Panc1 (cell line): ENCODE measurements around the gene TRNP1. TPM values are rescaled to one million over a fixed set of nuclear protein-coding genes. Genes with fewer than 3 reads are reported as not detected.

ENCODE experiments used
- ATAC-seq: fragments of 200-7000 bp; cut with Tn5 transposase; 2 replicates; pipeline ENCODE4 v1.9.1; 2020; ENCODE audit warnings: mild to moderate bottlenecking, moderate library complexity
- BruUV-seq: library from RNA; stranded (reverse); fragments of 400-500 nt; replicated peaks from 2 replicates; lab custom pipeline; 2021; lab: Mats Ljungman, UMichigan
- CTCF ChIA-PET: fragments of 300-600 bp; sonication (Branson Sonifier 250); formaldehyde crosslinking; loops from one replicate; lab custom pipeline; 2022; ENCODE audit warnings: antibody characterized with exemption; lab: Charles Lee
- POLR2A ChIA-PET: fragments of 300-600 bp; sonication (Branson Sonifier 250); formaldehyde crosslinking; loops from one replicate; lab custom pipeline; 2022; ENCODE audit warnings: antibody characterized with exemption; lab: Charles Lee
- DNase-seq: peaks from one replicate; pipeline ENCODE4 v3.0.0-alpha.2; 2010; ENCODE audit warnings: low read depth, low spot score
- H3K27ac ChIP-seq: 2 replicates; pipeline ENCODE4 v1.5.1; 2011; ENCODE audit warnings: mild to moderate bottlenecking, low read length, inconsistent platforms
- H3K27me3 ChIP-seq: fragments of 200-500 bp; sonication (Bioruptor generic); 2 replicates; pipeline ENCODE4 v1.6.0; 2014; ENCODE audit warnings: low read length, inconsistent platforms; ENCODE audit not compliant: control insufficient read depth, insufficient read depth
- H3K36me3 ChIP-seq: fragments of 200-500 bp; sonication (Bioruptor generic); 2 replicates; pipeline ENCODE4 v1.5.1; 2014; ENCODE audit warnings: inconsistent platforms, mild to moderate bottlenecking, low read length, moderate library complexity; ENCODE audit not compliant: control insufficient read depth, insufficient read depth
- H3K4me1 ChIP-seq: 2 replicates; pipeline ENCODE4 v1.5.1; 2011; ENCODE audit warnings: inconsistent platforms, mild to moderate bottlenecking, low read length, moderate library complexity; ENCODE audit not compliant: control insufficient read depth, insufficient read depth
- H3K4me3 ChIP-seq, 2 experiments: 2 replicates each; pipeline ENCODE4 v1.5.1; 2011 to 2012; ENCODE audit warnings: low read depth in 2 of 2, low read length in 2 of 2, mild to moderate bottlenecking in 2 of 2, inconsistent platforms in 1 of 2, moderate library complexity in 1 of 2
- H3K9me3 ChIP-seq: fragments of 200-500 bp; sonication (Bioruptor generic); 2 replicates; pipeline ENCODE4 v1.5.1; 2014; ENCODE audit warnings: low read depth, mild to moderate bottlenecking, inconsistent platforms, low read length, moderate library complexity; ENCODE audit not compliant: control insufficient read depth, insufficient read depth
- POLR2AphosphoS5 ChIP-seq: IDR thresholded peaks from 2 replicates; pipeline ENCODE4 v1.6.1; 2012; ENCODE audit warnings: mild to moderate bottlenecking, low read depth, low read length, moderate library complexity
- SIN3A ChIP-seq: IDR thresholded peaks from 2 replicates; pipeline ENCODE4 v1.6.1; 2012; ENCODE audit warnings: low read depth, mild to moderate bottlenecking, low read length, moderate library complexity, borderline replicate concordance; ENCODE audit not compliant: insufficient read depth
- TCF7L2 ChIP-seq: IDR thresholded peaks from 2 replicates; pipeline ENCODE4 v1.6.1; 2011; ENCODE audit warnings: mild to moderate bottlenecking, low read depth, low read length, inconsistent platforms
- in situ Hi-C: cut with HindIII; loops from 2 replicates; pipeline ENCODE4 v1.10.0; 2016; ENCODE audit warnings: low sequenced_read_pairs, low pct_unique_long_range_greater_than_20kb
- intact Hi-C: fragments of 100-400 bp; cut with micrococcal nuclease; formaldehyde crosslinking; loops from one replicate; pipeline ENCODE4 v1.10.0; 2022; ENCODE audit not compliant: unreplicated experiment
- total RNA-seq: library from RNA; stranded (reverse); gene quantifications from one replicate; pipeline ENCODE4 v1.2.1, GENCODE V29; 2021; ENCODE audit not compliant: unreplicated experiment
- TF ChIP-seq, protein P1 (sequence below), 2 experiments: IDR thresholded peaks; 2 replicates each; pipeline ENCODE4 v1.6.1; 2011 to 2012; ENCODE audit warnings: low read depth in 2 of 2, control low read depth in 1 of 2, low read length in 1 of 2, mild to moderate bottlenecking in 1 of 2, moderate library complexity in 1 of 2; ENCODE audit not compliant: insufficient read depth in 1 of 2
- TF ChIP-seq, protein P2 (sequence below): fragments of 450-650 bp; IDR thresholded peaks from 2 replicates; pipeline ENCODE4 v1.5.1; 2017; ENCODE audit warnings: mild to moderate bottlenecking

TRNP1 gene
- total RNA-seq, 1 experiment from 2014 or later = 81.2 TPM

DNA sequence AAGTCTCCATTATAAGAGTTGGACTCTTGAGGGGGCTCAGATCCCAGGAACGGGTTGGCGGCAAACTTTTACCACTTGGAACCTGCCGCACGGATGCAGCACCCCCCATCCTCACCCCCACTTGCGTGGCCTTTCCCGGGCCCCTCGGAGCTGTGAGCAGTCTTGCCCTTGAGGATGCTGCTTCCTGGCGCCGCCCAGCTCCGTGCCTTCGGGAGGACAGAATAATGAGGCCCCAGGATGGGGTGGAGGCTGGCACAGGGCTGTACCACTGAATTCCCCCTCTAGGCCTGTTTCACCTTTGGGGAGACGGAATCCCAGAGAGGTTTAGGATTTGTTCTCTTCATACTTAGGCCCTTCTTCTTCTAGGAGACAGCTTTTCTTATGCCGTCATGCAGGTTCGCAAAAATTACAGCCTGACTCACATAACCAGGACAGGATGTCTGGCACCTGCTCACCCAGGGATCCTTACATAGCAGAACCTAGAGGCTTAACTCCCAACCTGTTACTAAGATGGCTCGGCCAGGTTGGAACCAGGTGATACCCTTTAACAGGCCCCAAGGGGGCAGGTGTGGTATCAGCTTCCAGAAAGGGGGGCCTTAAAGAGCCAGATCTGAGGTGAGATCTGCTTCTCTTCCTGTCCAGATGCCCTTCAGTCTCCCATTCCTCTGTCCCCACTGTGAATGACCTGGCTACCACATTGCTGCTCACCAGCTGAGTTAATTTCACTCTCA lies 1.5 kb downstream of the TRNP1 start:
- intact Hi-C loops = loop anchor here (5.0 kb wide), 1 partner anchor 47 kb away; no protein-coding TSS in a partner anchor
- TF ChIP-seq, protein P1, sequence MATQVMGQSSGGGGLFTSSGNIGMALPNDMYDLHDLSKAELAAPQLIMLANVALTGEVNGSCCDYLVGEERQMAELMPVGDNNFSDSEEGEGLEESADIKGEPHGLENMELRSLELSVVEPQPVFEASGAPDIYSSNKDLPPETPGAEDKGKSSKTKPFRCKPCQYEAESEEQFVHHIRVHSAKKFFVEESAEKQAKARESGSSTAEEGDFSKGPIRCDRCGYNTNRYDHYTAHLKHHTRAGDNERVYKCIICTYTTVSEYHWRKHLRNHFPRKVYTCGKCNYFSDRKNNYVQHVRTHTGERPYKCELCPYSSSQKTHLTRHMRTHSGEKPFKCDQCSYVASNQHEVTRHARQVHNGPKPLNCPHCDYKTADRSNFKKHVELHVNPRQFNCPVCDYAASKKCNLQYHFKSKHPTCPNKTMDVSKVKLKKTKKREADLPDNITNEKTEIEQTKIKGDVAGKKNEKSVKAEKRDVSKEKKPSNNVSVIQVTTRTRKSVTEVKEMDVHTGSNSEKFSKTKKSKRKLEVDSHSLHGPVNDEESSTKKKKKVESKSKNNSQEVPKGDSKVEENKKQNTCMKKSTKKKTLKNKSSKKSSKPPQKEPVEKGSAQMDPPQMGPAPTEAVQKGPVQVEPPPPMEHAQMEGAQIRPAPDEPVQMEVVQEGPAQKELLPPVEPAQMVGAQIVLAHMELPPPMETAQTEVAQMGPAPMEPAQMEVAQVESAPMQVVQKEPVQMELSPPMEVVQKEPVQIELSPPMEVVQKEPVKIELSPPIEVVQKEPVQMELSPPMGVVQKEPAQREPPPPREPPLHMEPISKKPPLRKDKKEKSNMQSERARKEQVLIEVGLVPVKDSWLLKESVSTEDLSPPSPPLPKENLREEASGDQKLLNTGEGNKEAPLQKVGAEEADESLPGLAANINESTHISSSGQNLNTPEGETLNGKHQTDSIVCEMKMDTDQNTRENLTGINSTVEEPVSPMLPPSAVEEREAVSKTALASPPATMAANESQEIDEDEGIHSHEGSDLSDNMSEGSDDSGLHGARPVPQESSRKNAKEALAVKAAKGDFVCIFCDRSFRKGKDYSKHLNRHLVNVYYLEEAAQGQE (IDR thresholded peaks at IDR 0.05; ENCODE audit: insufficient read depth in 1 of 2, low read depth in 2 of 2, low read length in 1 of 2) = no peak
- TF ChIP-seq POLR2AphosphoS5 (no peak), TCF7L2 (no peak), SIN3A (no peak)
- TF ChIP-seq, protein P2, sequence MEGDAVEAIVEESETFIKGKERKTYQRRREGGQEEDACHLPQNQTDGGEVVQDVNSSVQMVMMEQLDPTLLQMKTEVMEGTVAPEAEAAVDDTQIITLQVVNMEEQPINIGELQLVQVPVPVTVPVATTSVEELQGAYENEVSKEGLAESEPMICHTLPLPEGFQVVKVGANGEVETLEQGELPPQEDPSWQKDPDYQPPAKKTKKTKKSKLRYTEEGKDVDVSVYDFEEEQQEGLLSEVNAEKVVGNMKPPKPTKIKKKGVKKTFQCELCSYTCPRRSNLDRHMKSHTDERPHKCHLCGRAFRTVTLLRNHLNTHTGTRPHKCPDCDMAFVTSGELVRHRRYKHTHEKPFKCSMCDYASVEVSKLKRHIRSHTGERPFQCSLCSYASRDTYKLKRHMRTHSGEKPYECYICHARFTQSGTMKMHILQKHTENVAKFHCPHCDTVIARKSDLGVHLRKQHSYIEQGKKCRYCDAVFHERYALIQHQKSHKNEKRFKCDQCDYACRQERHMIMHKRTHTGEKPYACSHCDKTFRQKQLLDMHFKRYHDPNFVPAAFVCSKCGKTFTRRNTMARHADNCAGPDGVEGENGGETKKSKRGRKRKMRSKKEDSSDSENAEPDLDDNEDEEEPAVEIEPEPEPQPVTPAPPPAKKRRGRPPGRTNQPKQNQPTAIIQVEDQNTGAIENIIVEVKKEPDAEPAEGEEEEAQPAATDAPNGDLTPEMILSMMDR = no peak
- in situ Hi-C loops = no loop called here
- Histone ChIP-seq H3K4me3 (peak overlapping the region; percentile 57 to 64), H3K4me1 (peaks cover 59% of the 10 kb centered on the region), H3K36me3 (no peaks in the 10 kb centered on the region; the same call in none of the 2 replicates), H3K9me3 (no peaks in the 10 kb centered on the region), H3K27me3 (no peaks in the 10 kb centered on the region), H3K27ac (peak overlapping the region; percentile 78)
- no TSS peak for BruUV-seq
- ChIA-PET CTCF (interaction anchor here (0.9 to 1.2 kb wide), 3 partner anchors 19 to 50 kb away, joined by 3 to 9 read pairs (median 5); no protein-coding TSS in a partner anchor), POLR2A (no interaction called here)
- ATAC-seq (no peak), DNase-seq (no peak)

DNA sequence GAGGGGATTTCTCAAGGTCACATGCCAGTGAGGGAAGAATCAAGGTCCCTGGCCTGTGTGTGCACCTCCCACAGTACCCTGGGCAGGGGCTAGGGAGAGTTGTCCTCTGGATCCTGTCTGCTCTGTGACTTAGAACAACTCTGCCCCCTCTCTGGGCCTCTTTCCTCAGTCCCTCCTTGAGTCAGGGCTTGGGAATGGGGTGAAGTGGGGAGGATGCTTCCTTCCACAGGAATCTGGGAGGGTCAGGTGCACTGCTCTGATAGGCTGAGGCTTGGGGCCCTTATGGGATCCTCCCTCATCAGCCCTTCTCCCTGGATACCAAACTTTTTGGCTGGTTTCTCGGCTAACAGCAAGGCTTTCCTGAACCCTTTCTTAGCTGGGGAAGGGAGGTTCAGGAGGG lies 2.5 kb downstream of the TRNP1 start:
- intact Hi-C loops (loop anchor here (5.0 kb wide), 1 partner anchor 46 kb away; no protein-coding TSS in a partner anchor), in situ Hi-C loops (no loop called here)
- Histone ChIP-seq H3K27me3 (no peaks in the 10 kb centered on the region), H3K9me3 (no peaks in the 10 kb centered on the region), H3K4me1 (peaks cover 66% of the 10 kb centered on the region), H3K27ac (peak overlapping the region; percentile 78), H3K4me3 (peak overlapping the region; percentile 57 to 64), H3K36me3 (no peaks in the 10 kb centered on the region; the same call in none of the 2 replicates)
- BruUV-seq = TSS peak; percentile 52
- DNase-seq = no peak
- TF ChIP-seq, protein P2 = no peak
- TF ChIP-seq POLR2AphosphoS5 (no peak), SIN3A (no peak), TCF7L2 (no peak)
- TF ChIP-seq, protein P1 (IDR thresholded peaks at IDR 0.05; ENCODE audit: insufficient read depth in 1 of 2, low read depth in 2 of 2, low read length in 1 of 2) = no peak
- ATAC-seq = no peak
- CTCF ChIA-PET = interaction anchor here (0.6 to 0.9 kb wide), 2 partner anchors 23 to 50 kb away, joined by 5 to 9 read pairs; no protein-coding TSS in a partner anchor
- POLR2A ChIA-PET = no interaction called here
